ENCODE data around the gene FAM228A. TPM values are rescaled to one million over a fixed set of nuclear protein-coding genes. Genes with fewer than 3 reads are reported as not detected.

Gene FAM228A
- total RNA-seq, 1 experiment from 2014 or later = not detected

DNA sequence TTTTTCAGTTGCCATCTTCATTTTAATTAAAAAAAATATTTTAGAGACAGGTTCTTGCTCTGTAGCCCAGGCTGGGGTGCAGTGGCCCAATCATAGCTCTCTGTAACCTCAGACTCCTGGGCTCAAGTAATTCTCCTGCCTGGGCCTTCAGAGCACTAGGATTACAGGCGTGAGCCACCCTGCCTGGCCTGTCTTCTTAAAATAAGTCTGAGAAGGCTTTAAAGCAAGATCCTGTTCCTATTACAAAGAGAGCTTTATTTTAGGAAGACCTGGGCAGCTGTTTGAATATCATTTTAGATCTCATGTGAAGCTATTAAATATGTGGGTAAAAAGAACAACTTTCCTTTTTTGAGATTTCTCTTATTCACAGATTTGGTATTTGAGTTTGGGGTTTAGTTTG is 1.5 kb downstream of the FAM228A start:
- H3K79me2 ChIP-seq (ENCODE audit: low read depth) = no peaks in the 10 kb centered on the region
- H3K36me3 ChIP-seq (ENCODE audit: low read depth) = no peaks in the 10 kb centered on the region
- H2AFZ ChIP-seq = no peak overlapping the region
- no peaks in the 10 kb centered on the region for H3K27me3 ChIP-seq (ENCODE audit: insufficient read depth, low read depth)
- H4K20me1 ChIP-seq (ENCODE audit: insufficient read depth) = no peaks in the 10 kb centered on the region
- H3K9me2 ChIP-seq (ENCODE audit: insufficient read depth) = no peaks in the 10 kb centered on the region
- no peak for DNase-seq
- no peaks in the 10 kb centered on the region for H3F3A ChIP-seq (ENCODE audit: insufficient read depth, low read depth)
- no peaks in the 10 kb centered on the region for H3K9me3 ChIP-seq (ENCODE audit: insufficient read depth, low read depth)
- intact Hi-C loops (cut with micrococcal nuclease; ENCODE audit: unreplicated experiment) = no loop called here
- ChIA-PET CTCF (no interaction called here), POLR2A (ENCODE audit: unreplicated experiment) (no interaction called here)
- no peaks in the 10 kb centered on the region for H3K4me1 ChIP-seq (replicated peaks; ENCODE audit: insufficient read depth)
- H3K27ac ChIP-seq = no peak overlapping the region
- TF ChIP-seq, protein P1, sequence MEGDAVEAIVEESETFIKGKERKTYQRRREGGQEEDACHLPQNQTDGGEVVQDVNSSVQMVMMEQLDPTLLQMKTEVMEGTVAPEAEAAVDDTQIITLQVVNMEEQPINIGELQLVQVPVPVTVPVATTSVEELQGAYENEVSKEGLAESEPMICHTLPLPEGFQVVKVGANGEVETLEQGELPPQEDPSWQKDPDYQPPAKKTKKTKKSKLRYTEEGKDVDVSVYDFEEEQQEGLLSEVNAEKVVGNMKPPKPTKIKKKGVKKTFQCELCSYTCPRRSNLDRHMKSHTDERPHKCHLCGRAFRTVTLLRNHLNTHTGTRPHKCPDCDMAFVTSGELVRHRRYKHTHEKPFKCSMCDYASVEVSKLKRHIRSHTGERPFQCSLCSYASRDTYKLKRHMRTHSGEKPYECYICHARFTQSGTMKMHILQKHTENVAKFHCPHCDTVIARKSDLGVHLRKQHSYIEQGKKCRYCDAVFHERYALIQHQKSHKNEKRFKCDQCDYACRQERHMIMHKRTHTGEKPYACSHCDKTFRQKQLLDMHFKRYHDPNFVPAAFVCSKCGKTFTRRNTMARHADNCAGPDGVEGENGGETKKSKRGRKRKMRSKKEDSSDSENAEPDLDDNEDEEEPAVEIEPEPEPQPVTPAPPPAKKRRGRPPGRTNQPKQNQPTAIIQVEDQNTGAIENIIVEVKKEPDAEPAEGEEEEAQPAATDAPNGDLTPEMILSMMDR (conservative IDR thresholded peaks at IDR 0.05) = no peak
- no peak for TF ChIP-seq EZH2 (IDR thresholded peaks at IDR 0.05; ENCODE audit: low read depth)
- no peak overlapping the region for H3K4me3 ChIP-seq
- H3K4me2 ChIP-seq = no peak overlapping the region
- no TSS peak for BruUV-seq (replicated peaks)

DNA sequence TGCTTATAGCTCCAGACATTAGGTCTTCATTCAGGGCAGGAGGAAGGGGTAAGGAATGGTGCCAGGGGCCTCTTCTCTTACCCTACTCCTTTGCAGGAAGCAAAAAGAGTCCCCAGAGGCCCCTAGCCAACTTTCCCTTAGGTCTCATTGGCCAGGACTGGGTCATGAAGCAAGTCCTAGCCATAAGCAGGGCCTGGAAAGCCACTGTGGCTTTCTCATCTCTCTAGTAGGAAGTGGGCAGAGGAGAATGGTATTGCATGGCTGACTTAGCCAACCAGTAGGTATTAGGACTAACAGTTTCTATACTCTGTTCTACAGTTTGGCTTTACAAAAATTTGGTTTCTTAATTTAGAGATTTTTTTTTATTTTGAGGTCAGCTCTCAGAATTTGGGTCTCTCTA is 4.8 kb downstream of the FAM228A start:
- POLR2A ChIA-PET (ENCODE audit: unreplicated experiment) = interaction anchor here (0.6 to 0.7 kb wide), 2 partner anchors 106 to 370 kb away, joined by 3 read pairs; no protein-coding TSS in a partner anchor
- TF ChIP-seq EZH2 (IDR thresholded peaks at IDR 0.05; ENCODE audit: low read depth) = no peak
- TF ChIP-seq, protein P1 (conservative IDR thresholded peaks at IDR 0.05) = no peak
- no peak overlapping the region for H3K4me3 ChIP-seq

DNA sequence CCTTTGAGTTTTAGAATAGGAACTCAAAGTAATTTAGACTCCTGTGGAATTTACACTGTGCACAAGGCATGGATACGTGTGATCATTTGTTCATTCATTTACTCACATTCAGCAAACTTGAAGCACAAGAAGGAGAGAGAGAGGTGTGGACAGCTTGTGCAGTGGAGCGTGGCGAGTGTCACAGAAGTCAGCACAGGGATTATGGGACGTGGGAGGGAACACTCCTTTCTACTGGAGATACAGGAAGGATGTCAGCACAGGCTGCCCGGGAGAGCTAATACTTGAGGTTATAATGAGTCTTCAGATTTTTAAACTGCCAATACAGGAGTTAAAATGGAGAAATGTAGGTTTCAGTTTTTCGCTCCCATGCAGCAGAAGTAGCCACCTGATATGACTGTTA is 7.0 kb downstream of the FAM228A start:
- intact Hi-C loops (cut with micrococcal nuclease; ENCODE audit: unreplicated experiment) = no loop called here
- Histone ChIP-seq H3K36me3 (ENCODE audit: low read depth) (no peaks in the 10 kb centered on the region), H3K79me2 (ENCODE audit: low read depth) (no peaks in the 10 kb centered on the region), H3K9me2 (ENCODE audit: insufficient read depth) (no peaks in the 10 kb centered on the region), H2AFZ (no peak overlapping the region), H3K27ac (no peak overlapping the region), H3K4me3 (no peak overlapping the region), H3K27me3 (ENCODE audit: insufficient read depth, low read depth) (no peaks in the 10 kb centered on the region), H4K20me1 (ENCODE audit: insufficient read depth) (no peaks in the 10 kb centered on the region), H3K4me2 (no peak overlapping the region), H3F3A (ENCODE audit: insufficient read depth, low read depth) (no peaks in the 10 kb centered on the region), H3K9me3 (ENCODE audit: insufficient read depth, low read depth) (no peaks in the 10 kb centered on the region), H3K4me1 (replicated peaks; ENCODE audit: insufficient read depth) (no peaks in the 10 kb centered on the region)
- TF ChIP-seq, protein P1 (conservative IDR thresholded peaks at IDR 0.05) = no peak
- no peak for TF ChIP-seq EZH2 (IDR thresholded peaks at IDR 0.05; ENCODE audit: low read depth)
- POLR2A ChIA-PET (ENCODE audit: unreplicated experiment) = interaction anchor here (0.6 kb wide), 1 partner anchor 25 kb away, joined by 6 read pairs; no protein-coding TSS in a partner anchor
- no TSS peak for BruUV-seq (replicated peaks)
- CTCF ChIA-PET = no interaction called here
- no peak for DNase-seq

More for the DNA sequence above, 4.8 kb downstream of the FAM228A start:
- H3K79me2 ChIP-seq (ENCODE audit: low read depth) = no peaks in the 10 kb centered on the region
- no peak overlapping the region for H2AFZ ChIP-seq
- H3F3A ChIP-seq (ENCODE audit: insufficient read depth, low read depth) = no peaks in the 10 kb centered on the region
- intact Hi-C loops (cut with micrococcal nuclease; ENCODE audit: unreplicated experiment) = no loop called here
- H3K27ac ChIP-seq = no peak overlapping the region
- H3K36me3 ChIP-seq (ENCODE audit: low read depth) = no peaks in the 10 kb centered on the region
- H3K4me2 ChIP-seq = no peak overlapping the region
- no peaks in the 10 kb centered on the region for H4K20me1 ChIP-seq (ENCODE audit: insufficient read depth)
- H3K9me3 ChIP-seq (ENCODE audit: insufficient read depth, low read depth) = no peaks in the 10 kb centered on the region
- CTCF ChIA-PET = no interaction called here
- BruUV-seq (replicated peaks) = no TSS peak
- no peak for DNase-seq
- no peaks in the 10 kb centered on the region for H3K27me3 ChIP-seq (ENCODE audit: insufficient read depth, low read depth)
- H3K4me1 ChIP-seq (replicated peaks; ENCODE audit: insufficient read depth) = no peaks in the 10 kb centered on the region
- no peaks in the 10 kb centered on the region for H3K9me2 ChIP-seq (ENCODE audit: insufficient read depth)

Data from PC-9 (cell line).